ENCODE data around the gene COMTD1. TPM values are rescaled to one million over a fixed set of nuclear protein-coding genes. Genes with fewer than 3 reads are reported as not detected.

The COMTD1 gene
- total RNA-seq, result 5.5 and 7.4 TPM in 2 replicates

DNA sequence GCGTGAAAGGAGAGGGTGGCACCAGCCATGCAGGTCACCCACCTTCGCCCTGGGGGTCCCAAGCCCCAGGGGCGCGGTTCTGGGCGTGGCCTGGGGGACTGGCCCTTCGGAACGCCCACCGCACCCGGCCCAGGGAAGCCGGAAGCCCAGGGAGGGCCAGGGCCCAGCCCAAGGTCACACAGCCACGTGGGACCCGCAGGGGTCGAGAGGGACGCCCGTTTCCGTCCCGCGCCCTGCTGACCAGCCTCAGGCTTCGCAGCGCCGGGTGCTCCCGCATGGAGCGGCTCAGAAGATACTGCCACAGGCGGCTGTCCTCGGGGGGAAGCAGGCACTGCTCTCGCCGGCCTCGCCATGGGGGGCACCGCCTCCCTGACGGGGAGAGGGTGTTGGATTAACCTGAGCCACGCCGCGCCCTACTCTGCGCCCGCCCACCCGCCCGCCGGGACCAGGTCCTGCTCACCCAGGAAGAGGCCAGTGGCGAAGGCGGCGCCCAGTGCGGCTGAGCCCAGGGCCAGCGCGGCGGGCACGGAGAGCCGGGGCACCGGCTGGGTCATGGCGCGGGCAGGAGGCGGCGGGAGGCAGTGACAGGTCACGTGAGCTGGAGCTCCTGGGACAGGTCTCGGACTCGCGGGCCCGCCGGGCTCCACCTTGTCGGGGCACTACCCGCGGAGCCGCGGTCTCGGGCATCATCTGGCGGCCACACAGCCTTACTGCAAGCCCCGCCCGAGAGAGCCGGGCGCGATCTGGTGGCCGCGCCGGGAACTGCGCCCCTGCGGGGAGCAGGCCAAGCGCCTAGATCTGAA, at the start of gene COMTD1:
Gene COMTD1 (minus strand): TSS at position 583 of the 803 bp plus-strand sequence. CDS start 29 bp downstream, at position 554.

DNA sequence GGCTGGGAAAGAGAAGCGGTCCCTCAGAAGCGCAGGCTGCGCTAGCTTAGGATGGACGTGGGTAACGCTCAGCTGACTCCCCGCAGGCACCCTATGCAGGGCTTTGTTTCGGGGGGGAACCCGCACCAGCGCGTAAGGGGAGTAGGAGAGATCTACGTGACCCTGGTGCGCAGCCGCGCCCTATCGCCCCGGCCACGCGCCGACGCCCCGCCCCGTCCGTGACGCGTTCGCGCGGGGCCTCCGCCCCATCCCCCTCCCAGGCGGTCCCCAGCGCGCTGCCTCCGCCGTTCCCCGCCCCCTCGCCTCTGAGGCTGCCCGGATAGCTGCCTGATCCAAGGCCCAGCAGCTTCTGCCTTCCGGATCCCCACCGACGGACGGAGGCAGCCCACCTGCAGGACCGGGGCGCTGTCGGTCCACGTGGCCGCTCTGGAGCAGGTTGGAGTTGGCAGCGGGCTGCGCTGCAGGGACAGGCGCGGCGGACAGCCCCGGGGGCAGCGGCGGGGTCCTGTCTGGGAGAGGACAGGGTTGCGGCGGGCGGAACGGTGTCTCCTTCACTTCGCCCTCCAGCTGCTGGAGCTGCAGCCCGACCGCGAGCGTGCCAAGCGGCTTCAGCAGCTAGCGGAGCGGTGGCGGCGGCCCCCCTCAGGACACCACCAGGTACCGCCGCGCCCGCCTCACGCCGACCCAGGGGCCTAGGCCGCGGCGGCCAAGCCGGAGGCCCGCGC, 25.3 kb downstream of the COMTD1 start, which contains the start of gene VDAC2:
Gene VDAC2 (plus strand): TSS at position 515 of the 725 bp plus-strand sequence. CDS start 363 bp downstream, outside the sequence.

Other genes with a start within 250 kb of the COMTD1 start
- 44.5 and 48.2 TPM in 2 replicates for gene SAMD8, start 124.3 kb downstream of the COMTD1 start, total RNA-seq
- gene VDAC2, start 25.2 kb downstream of the COMTD1 start, total RNA-seq, result 140 and 151 TPM in 2 replicates
- 4.7 and 6.8 TPM in 2 replicates for gene ZNF503, start 165.8 kb upstream of the COMTD1 start, total RNA-seq
- gene LRMDA, start 195.7 kb upstream of the COMTD1 start, total RNA-seq, result 1.1 and 1.6 TPM in 2 replicates

Measured in smooth muscle cell of bladder (primary cell).